NCI-H1436 treated with DMSO at 0.1 percent for 48 hours (cell line): ENCODE data around the gene SLC6A19.
"Not testable (repeated sequence)": the region's sequence is repeated elsewhere in the genome, so short reads cannot be mapped to it uniquely, and the experiment has no call there.

Source experiments
- DNase-seq: peaks from one replicate; lab custom pipeline; 2025; lab: John Stamatoyannopoulos, UW

SLC6A19 gene

GRCh38 chr5:1222621-1223277 lies 21.4 kb downstream of the SLC6A19 start:
- no peak for DNase-seq

DNA sequence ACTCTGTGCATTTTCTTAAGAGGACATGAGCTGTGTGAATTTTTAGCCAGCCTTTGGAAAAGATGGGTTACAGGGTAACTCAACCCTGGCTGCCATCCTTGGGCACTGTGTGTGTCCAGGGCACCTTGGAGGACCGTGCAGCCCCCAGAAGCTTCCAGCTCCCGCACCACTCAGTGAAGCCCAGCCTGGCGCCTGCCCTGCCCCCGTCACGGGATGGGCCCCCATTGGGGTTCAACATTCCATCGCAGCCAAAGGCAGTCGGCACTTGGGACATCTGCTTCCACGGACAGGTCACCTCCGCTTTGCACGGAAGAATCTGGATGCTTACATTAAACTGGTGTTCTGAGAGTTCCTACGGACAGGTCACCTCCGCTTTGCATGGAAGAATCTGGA lies 21.9 kb downstream of the SLC6A19 start:
- no peak for DNase-seq

DNA sequence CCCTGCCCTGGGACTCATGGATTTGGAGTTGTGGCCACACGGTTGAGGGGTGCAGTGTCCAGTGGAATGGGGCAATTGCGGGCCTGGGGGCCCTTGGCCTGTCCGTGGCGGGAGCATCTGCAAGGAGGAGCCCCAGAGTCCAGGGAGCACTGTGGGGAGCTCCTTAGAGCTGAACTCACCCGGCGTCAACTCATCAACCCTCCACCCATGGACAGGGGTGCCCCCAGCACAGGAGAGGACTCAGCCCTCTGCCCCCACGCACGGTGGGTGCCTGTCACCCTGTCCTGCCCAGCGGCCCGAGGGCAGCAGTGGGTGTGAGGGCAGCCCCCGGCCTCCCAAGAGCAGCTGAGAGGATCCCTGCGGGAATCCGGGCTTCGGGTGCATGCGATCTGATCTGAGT lies 23.2 kb downstream of the SLC6A19 start:
- no peak for DNase-seq

DNA sequence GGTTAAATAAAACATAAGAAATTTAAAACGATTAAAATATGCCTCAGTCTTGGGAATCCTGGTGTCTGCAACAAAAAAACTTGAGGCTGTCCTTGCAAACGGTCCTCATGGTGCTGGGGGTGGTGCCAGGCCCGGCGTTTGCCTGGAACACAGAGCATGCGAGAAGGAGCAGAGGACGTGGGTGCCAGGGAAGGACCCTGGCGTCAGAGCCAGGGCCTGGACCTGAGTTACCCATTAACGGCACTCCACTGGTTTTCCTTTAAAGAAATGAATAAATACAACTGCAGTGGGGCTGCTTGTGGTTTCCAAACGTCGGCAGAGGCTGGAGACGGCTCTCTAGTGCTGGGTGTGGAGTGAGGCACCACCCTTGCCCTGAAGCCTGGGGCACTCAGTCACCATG lies 23.7 kb downstream of the SLC6A19 start, which contains the start of gene SLC6A18:
TSS of gene SLC6A18 (plus strand) at position 301 of the 400 bp plus-strand sequence. CDS start at position 398, 97 bp downstream.
- no peak for DNase-seq

GRCh38 chr5:1226231-1226630 lies 24.8 kb downstream of the SLC6A19 start:
- DNase-seq: no peak

DNA sequence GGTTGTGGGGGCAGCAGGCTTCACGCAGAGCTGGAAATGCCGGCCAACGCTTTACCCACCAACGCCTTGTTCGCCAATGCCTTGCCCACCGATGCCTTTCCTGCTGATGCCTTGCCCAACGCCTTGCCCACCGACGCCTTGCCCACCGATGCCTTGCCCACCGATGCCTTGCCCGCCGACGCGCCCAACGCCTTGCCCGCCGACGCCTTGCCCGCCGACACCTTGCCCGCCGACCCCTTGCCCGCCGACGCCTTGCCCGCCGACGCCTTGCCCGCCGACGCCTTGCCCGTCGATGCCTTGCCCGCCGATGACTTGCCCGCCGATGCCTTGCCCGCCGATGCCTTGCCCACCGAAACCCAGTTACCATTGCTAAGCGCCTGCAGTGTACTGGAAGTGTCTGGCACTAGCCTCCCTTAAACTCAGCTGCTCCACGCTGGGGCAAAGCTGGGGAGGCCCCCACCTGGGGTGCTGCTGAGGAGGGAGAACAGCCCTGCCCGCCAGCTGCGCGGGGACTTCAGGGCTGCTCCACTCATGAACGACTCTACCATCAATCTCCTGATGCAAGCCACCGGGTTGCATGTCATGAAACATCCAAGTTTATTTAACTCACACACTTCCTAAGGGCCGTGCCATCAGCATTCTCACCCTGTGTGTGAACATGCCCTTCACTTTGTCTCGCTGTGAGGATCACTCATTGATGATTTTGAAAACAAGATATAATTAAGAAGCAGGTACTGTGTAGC lies 25.6 kb downstream of the SLC6A19 start:
- no peak for DNase-seq

- no peak for DNase-seq
Observed at GRCh38 chr5:1227667-1228066, 26.3 kb downstream of the SLC6A19 start.

GRCh38 chr5:1228120-1228519 lies 26.7 kb downstream of the SLC6A19 start:
- DNase-seq: no peak

DNA sequence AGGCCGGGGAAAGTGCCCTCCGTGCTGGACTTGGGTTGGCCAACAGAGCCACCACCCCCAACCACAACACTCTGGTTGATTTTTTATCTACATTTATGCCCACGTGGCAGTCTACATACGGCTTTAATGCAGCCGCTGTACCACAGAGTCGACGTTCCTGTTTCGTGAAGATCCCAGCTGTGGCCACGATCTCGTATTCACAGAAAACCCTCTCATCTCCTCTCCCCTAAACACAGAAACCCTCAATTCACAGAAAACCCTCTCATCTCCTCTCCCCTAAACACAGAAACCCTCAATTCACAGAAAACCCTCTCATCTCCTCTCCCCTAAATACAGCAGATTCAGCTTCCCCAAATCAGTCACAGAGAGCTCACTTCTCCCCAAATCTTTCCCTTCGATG lies 27.6 kb downstream of the SLC6A19 start:
- not testable (repeated sequence) for DNase-seq

DNA sequence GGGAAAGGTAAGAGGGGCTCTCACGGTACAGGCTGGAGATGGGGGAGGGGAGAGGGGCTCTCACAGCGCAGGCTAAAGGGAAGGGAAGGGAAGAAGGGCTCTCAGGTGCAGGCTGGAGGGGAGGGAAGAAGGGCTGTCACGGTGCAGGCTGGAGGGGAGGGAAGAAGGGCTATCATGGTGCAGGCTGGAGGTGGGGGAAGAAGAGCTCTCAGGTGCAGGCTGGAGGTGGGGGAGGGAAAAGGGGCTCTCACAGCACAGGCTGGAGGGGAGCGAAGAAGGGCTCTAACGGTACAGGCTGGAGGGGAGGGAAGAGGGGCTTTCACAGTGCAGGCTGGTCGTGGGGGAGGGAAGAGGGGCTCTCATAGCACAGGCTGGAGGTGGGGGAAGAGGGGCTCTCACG lies 28.4 kb downstream of the SLC6A19 start:
- DNase-seq: no peak

DNA sequence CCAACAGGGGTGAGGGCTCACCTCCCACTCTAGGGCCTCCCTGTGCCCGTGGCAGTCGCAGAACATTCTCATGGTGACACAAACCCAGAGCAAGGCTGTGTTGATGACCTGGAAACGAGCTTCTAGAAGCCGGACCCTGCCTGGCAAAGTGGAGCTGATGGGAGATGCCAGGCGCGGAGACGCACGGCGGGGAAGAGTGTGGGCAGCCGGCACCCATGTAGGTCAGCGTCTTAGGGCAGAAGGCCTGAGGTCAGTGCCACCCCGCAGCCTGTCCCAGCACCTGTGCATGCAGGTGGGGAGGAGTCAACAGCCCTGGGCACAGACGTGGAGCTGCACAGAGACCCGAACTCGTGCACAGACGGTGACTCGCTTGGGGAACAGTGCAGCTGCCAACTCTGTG lies 29.2 kb downstream of the SLC6A19 start:
- DNase-seq: no peak

DNA sequence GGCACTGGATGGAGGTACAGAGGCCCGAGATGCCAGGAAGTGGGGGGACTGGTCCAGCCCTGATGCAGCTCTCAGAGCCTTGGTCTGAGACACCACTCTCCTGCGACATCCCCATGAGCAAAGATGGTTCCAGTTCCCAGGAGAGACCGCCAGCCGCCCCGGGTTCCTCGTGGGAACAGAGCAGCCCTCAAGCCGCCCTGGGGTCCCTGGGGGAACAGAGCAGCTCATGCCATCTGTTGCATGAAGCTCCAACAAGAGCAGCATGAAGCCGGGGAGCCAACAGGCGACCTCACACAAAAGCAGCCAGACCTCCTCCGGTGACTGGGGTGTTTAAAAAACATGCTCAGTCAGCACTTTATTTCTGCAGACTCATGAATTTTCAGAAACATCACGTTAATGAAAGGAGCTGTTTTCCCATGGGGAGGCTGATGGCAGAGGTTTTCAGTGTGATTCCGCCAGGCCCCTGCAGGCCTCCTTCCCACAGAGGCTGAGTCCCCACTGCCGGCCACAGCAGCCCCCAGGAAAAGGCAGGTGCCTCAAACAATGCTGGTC lies 30.0 kb downstream of the SLC6A19 start:
- peak; percentile 6 for DNase-seq

DNA sequence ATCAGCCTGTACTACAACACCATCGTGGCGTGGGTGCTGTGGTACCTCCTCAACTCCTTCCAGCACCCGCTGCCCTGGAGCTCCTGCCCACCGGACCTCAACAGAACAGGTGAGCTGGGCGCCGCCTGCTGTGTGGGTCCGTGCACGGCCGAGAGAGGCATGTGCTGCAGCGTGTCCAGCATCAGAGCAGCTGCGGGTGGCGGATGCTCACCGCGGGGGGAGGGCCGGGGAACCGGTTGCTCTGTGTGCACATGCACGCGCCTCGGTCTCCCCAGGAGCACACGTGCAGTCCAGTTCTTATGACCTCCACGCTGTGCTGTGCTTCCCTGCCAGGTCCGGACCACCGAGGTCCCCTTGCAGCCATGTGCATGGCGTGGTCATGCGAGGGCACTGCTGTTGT lies 31.4 kb downstream of the SLC6A19 start:
- no peak for DNase-seq

DNA sequence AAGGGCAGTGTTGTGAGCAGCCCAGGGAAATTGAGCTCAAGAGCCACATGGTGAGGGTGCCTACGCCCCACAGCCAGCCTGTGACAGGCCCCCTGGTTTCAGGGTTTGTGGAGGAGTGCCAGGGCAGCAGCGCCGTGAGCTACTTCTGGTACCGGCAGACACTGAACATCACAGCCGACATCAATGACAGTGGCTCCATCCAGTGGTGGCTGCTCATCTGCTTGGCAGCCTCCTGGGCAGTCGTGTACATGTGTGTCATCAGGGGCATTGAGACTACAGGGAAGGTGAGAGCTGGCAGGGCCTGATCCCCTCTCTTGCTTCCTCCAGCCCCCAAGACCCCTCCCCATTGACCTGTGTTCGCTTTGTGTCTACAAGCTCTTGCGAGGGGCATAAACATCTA lies 34.0 kb downstream of the SLC6A19 start:
- DNase-seq: no peak

GRCh38 chr5:1235838-1236237 lies 34.4 kb downstream of the SLC6A19 start:
- DNase-seq: no peak

DNA sequence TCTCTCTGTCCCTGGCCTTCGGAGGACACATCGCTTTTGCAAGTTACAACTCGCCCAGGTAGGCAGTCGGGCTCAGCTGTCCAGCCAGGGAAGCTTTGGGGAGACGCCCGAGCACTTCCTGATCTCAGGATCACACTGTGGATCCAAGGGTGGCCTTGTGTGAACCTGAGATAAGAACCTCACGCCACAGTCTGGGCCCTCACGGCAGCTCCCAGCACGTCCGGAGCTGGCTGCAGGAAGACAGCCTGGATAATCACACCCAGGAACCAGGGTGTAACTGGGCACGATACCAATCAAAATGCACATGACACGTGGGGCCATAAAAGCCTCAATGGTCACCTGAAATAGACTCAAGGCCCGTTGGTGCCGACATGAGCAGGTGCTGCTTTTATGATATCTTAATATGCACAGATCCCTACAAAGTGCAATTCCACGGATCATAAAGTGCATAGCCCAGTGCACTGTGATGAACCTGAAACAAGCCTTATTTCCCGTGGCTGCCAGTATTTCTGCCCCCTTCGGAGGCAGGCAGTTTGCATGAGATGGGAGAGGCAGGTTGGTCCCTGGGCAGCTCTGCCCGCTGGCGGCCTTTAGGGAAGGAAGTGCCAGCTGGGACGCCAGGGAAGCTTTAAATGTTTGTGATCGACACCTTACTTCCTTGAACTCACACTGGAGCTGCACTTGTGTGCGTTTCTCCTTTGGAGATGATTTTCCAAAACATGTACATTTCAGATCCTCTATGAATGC lies 38.3 kb downstream of the SLC6A19 start:
- DNase-seq: no peak

- DNase-seq: no peak
Observed at GRCh38 chr5:1240496-1241260, 39.3 kb downstream of the SLC6A19 start.

DNA sequence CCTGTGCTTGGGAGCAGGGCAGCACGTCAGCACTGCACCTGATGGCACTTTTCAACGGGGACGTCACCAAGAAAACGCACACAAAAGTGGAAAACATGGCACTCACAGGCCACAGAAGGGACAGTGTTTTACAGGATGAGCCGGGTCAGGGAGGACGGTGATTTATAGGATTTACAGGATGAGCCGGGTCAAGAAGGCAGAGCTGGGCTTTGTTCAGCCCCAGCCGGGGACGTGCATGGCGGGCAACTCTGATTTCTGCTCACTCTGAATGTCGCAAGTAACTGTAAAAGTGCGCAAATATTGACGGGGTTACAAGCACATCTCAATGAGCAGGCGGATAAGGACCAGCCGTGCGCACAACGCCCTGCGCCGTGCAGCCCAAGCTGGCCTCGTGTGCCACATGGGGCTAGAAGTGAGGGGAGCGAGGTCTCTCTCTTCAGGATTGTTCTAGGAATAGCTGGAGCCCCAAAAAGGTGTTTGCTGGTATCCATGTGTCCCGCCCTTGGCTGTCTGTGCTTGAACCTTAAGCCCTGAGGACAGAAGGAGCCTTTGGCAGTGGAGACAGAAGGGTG lies 40.2 kb downstream of the SLC6A19 start:
- no peak for DNase-seq

- no peak for DNase-seq
Observed at GRCh38 chr5:1242733-1243486, 41.5 kb downstream of the SLC6A19 start.

- no peak for DNase-seq
Observed at GRCh38 chr5:1243487-1244130, 42.2 kb downstream of the SLC6A19 start.
